Measurements from ENCODE around the gene SVOP.

DNA sequence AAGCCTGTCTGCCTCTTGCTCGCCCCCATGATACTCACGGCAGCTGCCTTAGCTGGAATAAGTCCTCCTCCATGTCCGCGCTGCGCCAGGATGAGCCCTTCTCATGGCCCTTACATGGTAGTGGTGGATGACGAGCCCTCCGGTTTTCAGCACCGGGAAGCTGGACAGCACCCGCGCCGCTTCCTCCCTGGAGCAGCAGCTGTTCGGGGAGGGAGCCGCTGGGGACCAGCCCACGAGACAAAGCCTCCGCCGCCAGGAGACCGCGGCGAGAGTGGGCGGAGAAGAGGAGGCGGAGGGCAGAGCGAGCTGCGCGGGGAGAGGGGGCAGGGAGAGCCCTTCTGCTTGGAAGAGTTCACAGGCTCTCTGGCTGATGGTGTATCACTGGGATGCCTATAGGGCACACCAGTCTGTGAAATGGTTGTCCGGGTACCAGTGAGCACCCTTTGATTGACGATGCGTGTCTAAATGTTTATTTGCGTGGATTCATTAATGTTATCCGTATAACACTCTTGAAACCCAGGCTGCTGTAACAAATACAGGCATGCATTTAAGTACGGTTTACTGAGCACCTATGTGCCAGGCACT lies at the start of gene SVOP:
- TF ChIP-seq, protein P1, sequence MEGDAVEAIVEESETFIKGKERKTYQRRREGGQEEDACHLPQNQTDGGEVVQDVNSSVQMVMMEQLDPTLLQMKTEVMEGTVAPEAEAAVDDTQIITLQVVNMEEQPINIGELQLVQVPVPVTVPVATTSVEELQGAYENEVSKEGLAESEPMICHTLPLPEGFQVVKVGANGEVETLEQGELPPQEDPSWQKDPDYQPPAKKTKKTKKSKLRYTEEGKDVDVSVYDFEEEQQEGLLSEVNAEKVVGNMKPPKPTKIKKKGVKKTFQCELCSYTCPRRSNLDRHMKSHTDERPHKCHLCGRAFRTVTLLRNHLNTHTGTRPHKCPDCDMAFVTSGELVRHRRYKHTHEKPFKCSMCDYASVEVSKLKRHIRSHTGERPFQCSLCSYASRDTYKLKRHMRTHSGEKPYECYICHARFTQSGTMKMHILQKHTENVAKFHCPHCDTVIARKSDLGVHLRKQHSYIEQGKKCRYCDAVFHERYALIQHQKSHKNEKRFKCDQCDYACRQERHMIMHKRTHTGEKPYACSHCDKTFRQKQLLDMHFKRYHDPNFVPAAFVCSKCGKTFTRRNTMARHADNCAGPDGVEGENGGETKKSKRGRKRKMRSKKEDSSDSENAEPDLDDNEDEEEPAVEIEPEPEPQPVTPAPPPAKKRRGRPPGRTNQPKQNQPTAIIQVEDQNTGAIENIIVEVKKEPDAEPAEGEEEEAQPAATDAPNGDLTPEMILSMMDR (conservative IDR thresholded peaks at IDR 0.05 in 1 of 2, IDR thresholded peaks at IDR 0.05 in 1 of 2; ENCODE audit: low read depth in 1 of 2, low read length in 2 of 2) = no peak
- TF ChIP-seq EZH2 (IDR thresholded peaks at IDR 0.05; ENCODE audit: low read length, missing control alignments) = no peak
